Neutrophil (primary cell): Measurements from ENCODE around the gene OAS1.

Experiments used
- H3K27ac ChIP-seq: fragments of 200-600 bp; sonication (generic); 2 replicates; pipeline ENCODE4 v1.5.1; 2016; ENCODE audit warnings: mild to moderate bottlenecking, moderate library complexity
- H3K27me3 ChIP-seq: fragments of 200-600 bp; sonication (generic); 2 replicates; pipeline ENCODE4 v1.6.0; 2016; ENCODE audit warnings: mild to moderate bottlenecking
- H3K36me3 ChIP-seq: fragments of 200-600 bp; sonication (generic); 2 replicates; pipeline ENCODE4 v1.5.1; 2017
- H3K4me1 ChIP-seq, 2 experiments: fragments of 200-600 bp in 1 of 2; sonication (generic) in 1 of 2; 1 replicate in 1 of 2; 2 replicates in 1 of 2; pipeline versions ENCODE4 v1.5.1 to v1.6.1; 2013 to 2016; ENCODE audit warnings: low read depth in 1 of 2, low read length in 1 of 2, mild to moderate bottlenecking in 1 of 2, moderate library complexity in 1 of 2; ENCODE audit not compliant: control insufficient read depth in 1 of 2, insufficient read depth in 1 of 2
- H3K4me3 ChIP-seq, 2 experiments: fragments of 200-600 bp in 1 of 2; sonication (generic) in 1 of 2; 1 replicate in 1 of 2; 2 replicates in 1 of 2; pipeline ENCODE4 v1.5.1; 2013 to 2016; ENCODE audit warnings: low read depth in 1 of 2, low read length in 1 of 2, mild to moderate bottlenecking in 1 of 2, moderate library complexity in 1 of 2
- H3K9me3 ChIP-seq: fragments of 200-600 bp; sonication (generic); 2 replicates; pipeline ENCODE4 v1.5.1; 2016
- TF ChIP-seq, protein P1 (sequence below): fragments of 200-600 bp; sonication (generic); IDR thresholded peaks from 2 replicates; pipeline ENCODE4 v1.5.1; 2016; ENCODE audit warnings: antibody characterized with exemption

OAS1 gene

DNA sequence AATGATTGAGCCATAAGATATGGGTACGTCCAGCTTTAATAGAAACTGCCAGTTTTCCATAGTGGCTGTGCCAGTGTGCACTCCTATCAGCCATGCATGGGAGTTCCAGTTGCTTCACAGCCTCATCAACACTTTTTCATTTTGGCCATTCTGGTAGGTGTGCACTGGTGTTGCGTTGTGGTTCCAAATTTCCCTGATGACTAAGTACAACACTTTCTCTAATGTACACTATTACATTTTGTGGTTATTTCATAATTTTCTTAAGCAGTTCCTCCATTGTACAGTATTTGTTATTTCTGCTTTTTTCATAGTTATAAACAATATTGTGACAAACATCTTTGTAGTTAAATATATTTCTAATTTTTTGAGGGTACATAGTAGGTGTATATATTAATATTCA, 21.5 kb upstream of the OAS1 start:
- peaks cover 8 to 29% of the 10 kb centered on the region in 2 experiments for H3K4me1 ChIP-seq
- TF ChIP-seq, protein P1, sequence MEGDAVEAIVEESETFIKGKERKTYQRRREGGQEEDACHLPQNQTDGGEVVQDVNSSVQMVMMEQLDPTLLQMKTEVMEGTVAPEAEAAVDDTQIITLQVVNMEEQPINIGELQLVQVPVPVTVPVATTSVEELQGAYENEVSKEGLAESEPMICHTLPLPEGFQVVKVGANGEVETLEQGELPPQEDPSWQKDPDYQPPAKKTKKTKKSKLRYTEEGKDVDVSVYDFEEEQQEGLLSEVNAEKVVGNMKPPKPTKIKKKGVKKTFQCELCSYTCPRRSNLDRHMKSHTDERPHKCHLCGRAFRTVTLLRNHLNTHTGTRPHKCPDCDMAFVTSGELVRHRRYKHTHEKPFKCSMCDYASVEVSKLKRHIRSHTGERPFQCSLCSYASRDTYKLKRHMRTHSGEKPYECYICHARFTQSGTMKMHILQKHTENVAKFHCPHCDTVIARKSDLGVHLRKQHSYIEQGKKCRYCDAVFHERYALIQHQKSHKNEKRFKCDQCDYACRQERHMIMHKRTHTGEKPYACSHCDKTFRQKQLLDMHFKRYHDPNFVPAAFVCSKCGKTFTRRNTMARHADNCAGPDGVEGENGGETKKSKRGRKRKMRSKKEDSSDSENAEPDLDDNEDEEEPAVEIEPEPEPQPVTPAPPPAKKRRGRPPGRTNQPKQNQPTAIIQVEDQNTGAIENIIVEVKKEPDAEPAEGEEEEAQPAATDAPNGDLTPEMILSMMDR, result no peak

DNA sequence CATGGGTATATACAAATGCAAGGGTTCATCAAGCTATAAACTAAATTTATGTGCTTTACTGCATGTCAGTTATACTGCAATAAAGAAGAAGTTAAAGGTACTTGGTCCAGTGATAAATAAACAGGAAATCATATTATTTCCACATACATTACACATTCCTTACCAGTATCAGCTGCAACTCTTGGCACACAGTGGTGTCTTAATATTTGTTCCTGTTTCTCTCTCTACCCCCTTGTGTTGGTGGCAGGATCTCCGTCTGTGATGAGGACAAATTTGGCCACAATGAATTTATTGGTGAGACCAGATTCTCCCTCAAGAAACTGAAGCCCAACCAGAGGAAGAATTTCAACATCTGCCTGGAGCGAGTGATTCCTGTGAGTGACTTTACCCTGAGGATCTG, 19.2 kb upstream of the OAS1 start:
- Histone ChIP-seq H3K9me3 (peaks cover 16% of the 10 kb centered on the region), H3K4me3 (peak overlapping the region in 1 of 2 experiments; percentile 18), H3K27ac (peak overlapping the region; percentile 29), H3K4me1 (peaks cover 8 to 32% of the 10 kb centered on the region in 2 experiments), H3K27me3 (peaks cover 5% of the 10 kb centered on the region), H3K36me3 (no peaks in the 10 kb centered on the region)
- TF ChIP-seq, protein P1, result no peak

More for the DNA sequence above, 21.5 kb upstream of the OAS1 start:
- Histone ChIP-seq H3K27me3 (peaks cover 26% of the 10 kb centered on the region), H3K9me3 (peaks cover 16% of the 10 kb centered on the region), H3K4me3 (no peak overlapping the region), H3K27ac (no peak overlapping the region), H3K36me3 (no peaks in the 10 kb centered on the region)

DNA sequence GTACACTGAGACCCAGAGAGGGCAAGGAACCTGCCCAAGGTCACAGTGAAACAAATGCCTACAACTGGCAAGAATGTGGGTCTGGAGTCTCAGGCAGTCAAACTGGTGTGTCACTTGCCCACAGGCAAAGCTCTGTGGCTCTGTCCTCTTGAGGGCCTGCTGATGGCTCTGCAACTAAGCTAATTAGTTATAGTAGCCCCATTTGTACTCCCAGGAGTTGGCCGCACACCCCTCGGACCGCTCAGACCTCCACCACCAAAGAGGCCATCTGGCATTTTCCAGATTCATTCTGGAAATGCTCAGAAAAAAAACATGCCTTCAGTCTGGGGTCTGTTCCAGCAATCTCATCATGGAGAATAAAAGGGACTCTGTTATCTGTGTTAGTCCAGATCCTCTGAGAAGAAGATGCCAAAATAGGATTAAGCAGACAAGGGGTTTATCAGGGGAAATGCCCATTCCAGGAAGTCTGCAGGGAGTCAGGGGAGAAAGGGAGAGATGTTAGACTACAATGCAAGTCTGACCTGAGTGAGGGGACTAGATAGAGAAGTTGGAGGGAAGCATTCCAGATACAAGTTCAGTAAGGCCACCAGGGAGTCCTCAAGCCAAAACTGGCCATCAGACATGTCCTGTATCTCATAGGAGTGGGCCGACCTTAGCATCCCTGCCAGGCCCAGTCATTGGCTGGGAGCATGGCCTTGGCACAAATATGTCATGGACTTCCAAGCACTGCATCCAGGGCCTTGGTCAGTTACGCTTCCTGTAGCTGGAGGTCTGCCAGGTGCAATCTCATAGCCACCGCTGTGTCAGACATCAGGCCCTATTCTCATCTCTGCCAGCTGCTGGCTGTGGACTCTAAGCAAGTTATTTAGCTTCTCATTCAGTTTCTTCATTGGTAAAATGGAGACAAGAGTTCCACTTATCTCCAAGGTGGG, 15.4 kb upstream of the OAS1 start:
- Histone ChIP-seq H3K27ac (no peak overlapping the region), H3K9me3 (no peaks in the 10 kb centered on the region), H3K27me3 (peaks cover 3% of the 10 kb centered on the region), H3K36me3 (no peaks in the 10 kb centered on the region), H3K4me3 (no peak overlapping the region), H3K4me1 (peaks cover 8 to 30% of the 10 kb centered on the region in 2 experiments)
- TF ChIP-seq, protein P1, result no peak

DNA sequence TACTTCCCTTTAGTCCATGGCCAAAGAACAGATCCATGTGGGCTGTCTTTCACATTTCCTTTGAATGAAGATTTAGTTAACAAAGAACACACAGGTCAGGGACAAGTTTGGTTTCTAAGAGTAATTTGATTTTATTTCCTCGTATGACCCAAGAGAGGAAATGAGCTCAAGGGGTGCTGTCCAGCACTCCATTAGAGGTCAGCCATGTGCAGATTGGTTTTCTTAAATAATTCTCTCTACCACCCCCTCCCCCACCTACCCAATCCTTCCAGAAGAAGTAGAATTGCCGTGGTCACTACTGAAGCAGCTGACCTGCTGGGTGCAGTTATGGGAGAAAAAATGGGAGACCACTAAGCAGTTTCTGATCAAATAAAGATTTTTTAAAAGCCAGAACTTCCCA, 13.9 kb upstream of the OAS1 start:
- TF ChIP-seq, protein P1, result no peak
- Histone ChIP-seq H3K27me3 (peaks cover 11% of the 10 kb centered on the region), H3K4me3 (no peak overlapping the region), H3K27ac (no peak overlapping the region), H3K9me3 (no peaks in the 10 kb centered on the region), H3K36me3 (no peaks in the 10 kb centered on the region), H3K4me1 (peaks cover 3 to 19% of the 10 kb centered on the region in 2 experiments)

DNA sequence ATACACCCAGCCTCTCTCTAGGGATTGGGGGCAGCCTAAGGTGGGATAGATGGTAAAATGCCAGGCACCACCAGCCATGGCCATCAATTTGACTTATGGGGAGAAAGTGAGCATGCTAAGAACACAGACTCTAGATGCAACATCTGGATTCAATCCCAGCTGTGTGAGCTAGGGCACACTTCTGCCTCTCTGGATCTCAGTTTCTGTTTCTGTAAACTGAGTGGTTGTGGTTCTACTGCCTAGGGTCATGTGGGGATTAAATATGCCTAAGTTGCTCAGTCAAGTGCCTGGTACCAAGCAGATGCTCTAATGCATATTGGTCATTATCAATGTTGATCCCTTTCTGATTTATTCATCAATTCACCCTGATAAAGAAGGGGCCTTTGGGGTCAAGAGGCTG, 12.6 kb upstream of the OAS1 start:
- Histone ChIP-seq H3K4me3 (no peak overlapping the region), H3K36me3 (no peaks in the 10 kb centered on the region), H3K27ac (no peak overlapping the region), H3K27me3 (peaks cover 20% of the 10 kb centered on the region), H3K9me3 (no peaks in the 10 kb centered on the region), H3K4me1 (peaks cover 0 to 13% of the 10 kb centered on the region in 2 experiments)
- TF ChIP-seq, protein P1, result no peak
